Measurements from ENCODE around the gene IPCEF1. TPM values are rescaled to one million over a fixed set of nuclear protein-coding genes. Genes with fewer than 3 reads are reported as not detected.

Gene IPCEF1
- total and polyA plus RNA-seq, 4 donors = 0.46 to 2.8 (median 1.3) TPM

DNA sequence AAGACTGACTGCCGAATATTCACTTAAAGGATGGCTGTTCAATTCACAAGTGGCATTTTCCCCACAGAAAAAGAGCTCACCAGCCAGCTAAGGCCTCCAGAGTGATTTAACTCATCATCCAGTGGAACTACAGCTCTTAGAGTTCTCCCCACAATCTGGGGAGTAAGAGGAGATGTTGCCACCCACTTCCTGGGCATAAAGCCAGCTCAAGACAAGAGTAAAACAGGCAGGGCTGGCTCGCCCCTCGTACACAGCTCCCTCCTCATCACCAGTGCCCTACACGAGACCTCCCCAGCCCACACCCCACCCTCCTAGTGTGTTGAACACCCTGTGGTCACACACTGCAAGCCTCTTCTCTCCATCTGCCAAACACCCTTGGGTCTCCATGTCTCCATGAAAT lies 47.2 kb upstream of the IPCEF1 start:
- no peak for DNase-seq (ENCODE audit: low spot score)
- 64% methylated on average over 4 of the region's 4 CpGs for WGBS
- H3K36me3 ChIP-seq (ENCODE audit: control insufficient read depth in 4 of 4, insufficient read depth in 3 of 4, low read depth in 1 of 4, low read length in 3 of 4) = peaks cover 7 to 49% (median 30%) of the 10 kb centered on the region in 4 donors
- TF ChIP-seq HNF4G (IDR thresholded peaks at IDR 0.05) (no peak), RXRA (IDR thresholded peaks at IDR 0.05) (no peak), GABPA (IDR thresholded peaks at IDR 0.05 in 1 of 2, conservative IDR thresholded peaks at IDR 0.05 in 1 of 2) (no peak), FOXA1 (IDR thresholded peaks at IDR 0.05) (no peak), RAD21 (IDR thresholded peaks at IDR 0.05) (no peak), FOXA2 (IDR thresholded peaks at IDR 0.05) (no peak), NR2F2 (IDR thresholded peaks at IDR 0.05) (no peak), YY1 (IDR thresholded peaks at IDR 0.05) (no peak), SP1 (IDR thresholded peaks at IDR 0.05) (no peak), JUND (IDR thresholded peaks at IDR 0.05) (no peak)
- TF ChIP-seq, protein P1, sequence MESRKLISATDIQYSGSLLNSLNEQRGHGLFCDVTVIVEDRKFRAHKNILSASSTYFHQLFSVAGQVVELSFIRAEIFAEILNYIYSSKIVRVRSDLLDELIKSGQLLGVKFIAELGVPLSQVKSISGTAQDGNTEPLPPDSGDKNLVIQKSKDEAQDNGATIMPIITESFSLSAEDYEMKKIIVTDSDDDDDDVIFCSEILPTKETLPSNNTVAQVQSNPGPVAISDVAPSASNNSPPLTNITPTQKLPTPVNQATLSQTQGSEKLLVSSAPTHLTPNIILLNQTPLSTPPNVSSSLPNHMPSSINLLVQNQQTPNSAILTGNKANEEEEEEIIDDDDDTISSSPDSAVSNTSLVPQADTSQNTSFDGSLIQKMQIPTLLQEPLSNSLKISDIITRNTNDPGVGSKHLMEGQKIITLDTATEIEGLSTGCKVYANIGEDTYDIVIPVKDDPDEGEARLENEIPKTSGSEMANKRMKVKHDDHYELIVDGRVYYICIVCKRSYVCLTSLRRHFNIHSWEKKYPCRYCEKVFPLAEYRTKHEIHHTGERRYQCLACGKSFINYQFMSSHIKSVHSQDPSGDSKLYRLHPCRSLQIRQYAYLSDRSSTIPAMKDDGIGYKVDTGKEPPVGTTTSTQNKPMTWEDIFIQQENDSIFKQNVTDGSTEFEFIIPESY (IDR thresholded peaks at IDR 0.05) = no peak
- TF ChIP-seq, protein P2, sequence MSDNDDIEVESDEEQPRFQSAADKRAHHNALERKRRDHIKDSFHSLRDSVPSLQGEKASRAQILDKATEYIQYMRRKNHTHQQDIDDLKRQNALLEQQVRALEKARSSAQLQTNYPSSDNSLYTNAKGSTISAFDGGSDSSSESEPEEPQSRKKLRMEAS (IDR thresholded peaks at IDR 0.05) = no peak
- TF ChIP-seq, protein P3, sequence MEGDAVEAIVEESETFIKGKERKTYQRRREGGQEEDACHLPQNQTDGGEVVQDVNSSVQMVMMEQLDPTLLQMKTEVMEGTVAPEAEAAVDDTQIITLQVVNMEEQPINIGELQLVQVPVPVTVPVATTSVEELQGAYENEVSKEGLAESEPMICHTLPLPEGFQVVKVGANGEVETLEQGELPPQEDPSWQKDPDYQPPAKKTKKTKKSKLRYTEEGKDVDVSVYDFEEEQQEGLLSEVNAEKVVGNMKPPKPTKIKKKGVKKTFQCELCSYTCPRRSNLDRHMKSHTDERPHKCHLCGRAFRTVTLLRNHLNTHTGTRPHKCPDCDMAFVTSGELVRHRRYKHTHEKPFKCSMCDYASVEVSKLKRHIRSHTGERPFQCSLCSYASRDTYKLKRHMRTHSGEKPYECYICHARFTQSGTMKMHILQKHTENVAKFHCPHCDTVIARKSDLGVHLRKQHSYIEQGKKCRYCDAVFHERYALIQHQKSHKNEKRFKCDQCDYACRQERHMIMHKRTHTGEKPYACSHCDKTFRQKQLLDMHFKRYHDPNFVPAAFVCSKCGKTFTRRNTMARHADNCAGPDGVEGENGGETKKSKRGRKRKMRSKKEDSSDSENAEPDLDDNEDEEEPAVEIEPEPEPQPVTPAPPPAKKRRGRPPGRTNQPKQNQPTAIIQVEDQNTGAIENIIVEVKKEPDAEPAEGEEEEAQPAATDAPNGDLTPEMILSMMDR (IDR thresholded peaks at IDR 0.05; ENCODE audit: low read depth, low read length, missing input control) = no peak
- TF ChIP-seq, protein P4, sequence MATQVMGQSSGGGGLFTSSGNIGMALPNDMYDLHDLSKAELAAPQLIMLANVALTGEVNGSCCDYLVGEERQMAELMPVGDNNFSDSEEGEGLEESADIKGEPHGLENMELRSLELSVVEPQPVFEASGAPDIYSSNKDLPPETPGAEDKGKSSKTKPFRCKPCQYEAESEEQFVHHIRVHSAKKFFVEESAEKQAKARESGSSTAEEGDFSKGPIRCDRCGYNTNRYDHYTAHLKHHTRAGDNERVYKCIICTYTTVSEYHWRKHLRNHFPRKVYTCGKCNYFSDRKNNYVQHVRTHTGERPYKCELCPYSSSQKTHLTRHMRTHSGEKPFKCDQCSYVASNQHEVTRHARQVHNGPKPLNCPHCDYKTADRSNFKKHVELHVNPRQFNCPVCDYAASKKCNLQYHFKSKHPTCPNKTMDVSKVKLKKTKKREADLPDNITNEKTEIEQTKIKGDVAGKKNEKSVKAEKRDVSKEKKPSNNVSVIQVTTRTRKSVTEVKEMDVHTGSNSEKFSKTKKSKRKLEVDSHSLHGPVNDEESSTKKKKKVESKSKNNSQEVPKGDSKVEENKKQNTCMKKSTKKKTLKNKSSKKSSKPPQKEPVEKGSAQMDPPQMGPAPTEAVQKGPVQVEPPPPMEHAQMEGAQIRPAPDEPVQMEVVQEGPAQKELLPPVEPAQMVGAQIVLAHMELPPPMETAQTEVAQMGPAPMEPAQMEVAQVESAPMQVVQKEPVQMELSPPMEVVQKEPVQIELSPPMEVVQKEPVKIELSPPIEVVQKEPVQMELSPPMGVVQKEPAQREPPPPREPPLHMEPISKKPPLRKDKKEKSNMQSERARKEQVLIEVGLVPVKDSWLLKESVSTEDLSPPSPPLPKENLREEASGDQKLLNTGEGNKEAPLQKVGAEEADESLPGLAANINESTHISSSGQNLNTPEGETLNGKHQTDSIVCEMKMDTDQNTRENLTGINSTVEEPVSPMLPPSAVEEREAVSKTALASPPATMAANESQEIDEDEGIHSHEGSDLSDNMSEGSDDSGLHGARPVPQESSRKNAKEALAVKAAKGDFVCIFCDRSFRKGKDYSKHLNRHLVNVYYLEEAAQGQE (IDR thresholded peaks at IDR 0.05) = no peak
- H3K4me3 ChIP-seq (ENCODE audit: low read depth in 1 of 3, low read length in 3 of 3) = no peak overlapping the region
- no peak overlapping the region for H3K27ac ChIP-seq (ENCODE audit: low read depth in 1 of 2, low read length in 2 of 2)
- no peaks in the 10 kb centered on the region for H3K4me1 ChIP-seq (ENCODE audit: control insufficient read depth in 4 of 4, insufficient read depth in 4 of 4, low read length in 3 of 4)
- H3K9ac ChIP-seq (ENCODE audit: low read depth in 1 of 2, low read length in 2 of 2) = no peak overlapping the region
- H3K27me3 ChIP-seq (ENCODE audit: control insufficient read depth in 4 of 4, insufficient read depth in 4 of 4, low read length in 3 of 4) = no peaks in the 10 kb centered on the region
- no peaks in the 10 kb centered on the region for H3K9me3 ChIP-seq (ENCODE audit: control insufficient read depth in 4 of 4, low read length in 3 of 4)

DNA sequence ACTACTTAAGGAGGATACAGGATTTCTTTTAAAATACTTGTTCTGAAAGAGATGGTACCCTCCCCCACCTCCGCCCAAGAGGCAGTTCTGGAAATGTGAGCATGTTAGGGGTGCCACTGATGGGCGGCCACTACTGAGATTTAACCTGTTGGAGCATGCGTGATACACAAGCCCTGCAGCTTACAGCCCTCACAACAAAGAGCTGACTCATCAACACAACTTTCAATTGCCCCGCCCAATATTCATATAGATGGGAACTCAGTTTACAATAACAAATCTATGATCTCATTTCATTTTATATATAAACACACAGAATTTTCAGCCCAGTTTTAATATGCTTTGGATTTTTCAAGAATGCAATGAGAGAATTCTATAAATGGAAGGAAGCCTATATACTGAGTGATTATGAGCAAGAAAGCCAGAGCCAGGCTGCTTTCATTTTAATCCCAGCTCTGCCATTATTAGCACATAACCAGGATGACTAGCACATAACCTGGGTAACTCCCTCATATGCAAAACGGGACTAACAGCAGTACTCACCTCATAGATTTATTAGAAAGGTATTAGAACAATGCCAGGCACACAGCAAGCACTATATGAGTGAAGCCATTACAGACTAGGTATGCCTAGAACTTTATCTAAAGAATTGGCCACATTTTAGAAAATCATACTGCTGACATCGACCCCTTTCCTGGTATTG lies 45.6 kb upstream of the IPCEF1 start:
- H3K36me3 ChIP-seq (ENCODE audit: control insufficient read depth in 4 of 4, insufficient read depth in 3 of 4, low read depth in 1 of 4, low read length in 3 of 4) = peaks cover 5 to 40% (median 20%) of the 10 kb centered on the region in 4 donors
- WGBS = 96% methylated on average over 6 of the region's 6 CpGs
- H3K9ac ChIP-seq (ENCODE audit: low read depth in 1 of 2, low read length in 2 of 2) = no peak overlapping the region
- H3K27ac ChIP-seq (ENCODE audit: low read depth in 1 of 2, low read length in 2 of 2) = no peak overlapping the region
- H3K4me3 ChIP-seq (ENCODE audit: low read depth in 1 of 3, low read length in 3 of 3) = no peak overlapping the region
- DNase-seq (ENCODE audit: low spot score) = no peak
- H3K9me3 ChIP-seq (ENCODE audit: control insufficient read depth in 4 of 4, low read length in 3 of 4) = no peaks in the 10 kb centered on the region
- H3K27me3 ChIP-seq (ENCODE audit: control insufficient read depth in 4 of 4, insufficient read depth in 4 of 4, low read length in 3 of 4) = no peaks in the 10 kb centered on the region
- no peaks in the 10 kb centered on the region for H3K4me1 ChIP-seq (ENCODE audit: control insufficient read depth in 4 of 4, insufficient read depth in 4 of 4, low read length in 3 of 4)
- TF ChIP-seq, protein P1 (IDR thresholded peaks at IDR 0.05) = no peak
- TF ChIP-seq HNF4A (conservative IDR thresholded peaks at IDR 0.05) (no peak), EGR1 (IDR thresholded peaks at IDR 0.05; ENCODE audit: low read depth in 2 of 2) (no peak), GABPA (IDR thresholded peaks at IDR 0.05 in 1 of 2, conservative IDR thresholded peaks at IDR 0.05 in 1 of 2) (no peak), RAD21 (IDR thresholded peaks at IDR 0.05) (no peak), SP1 (IDR thresholded peaks at IDR 0.05) (no peak), NR2F2 (IDR thresholded peaks at IDR 0.05) (no peak), RXRA (IDR thresholded peaks at IDR 0.05) (no peak), HNF4G (IDR thresholded peaks at IDR 0.05) (no peak), FOXA1 (IDR thresholded peaks at IDR 0.05) (no peak), YY1 (IDR thresholded peaks at IDR 0.05) (no peak)
- TF ChIP-seq, protein P4 (IDR thresholded peaks at IDR 0.05) = no peak
- TF ChIP-seq, protein P5, sequence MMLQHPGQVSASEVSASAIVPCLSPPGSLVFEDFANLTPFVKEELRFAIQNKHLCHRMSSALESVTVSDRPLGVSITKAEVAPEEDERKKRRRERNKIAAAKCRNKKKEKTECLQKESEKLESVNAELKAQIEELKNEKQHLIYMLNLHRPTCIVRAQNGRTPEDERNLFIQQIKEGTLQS (IDR thresholded peaks at IDR 0.05) = no peak

Data from liver (tissue), 9 donors.